Peyer's patch (tissue), 4 donors: ENCODE results near the gene ANKRD13D. TPM values are rescaled to one million over a fixed set of nuclear protein-coding genes. Genes with fewer than 3 reads are reported as not detected.
A peak's percentile ranks its signal among the peaks of the same experiment; 100 is the strongest.

Experiments used
- DNase-seq, 3 donors: peaks; one replicate each; pipeline ENCODE4 v3.0.0-alpha.2; 2017 to 2019
- H3K27ac ChIP-seq, 4 donors: fragments of 200-600 bp; sonication (generic); one replicate each; pipeline ENCODE4 v1.5.1; 2016 to 2019
- H3K27me3 ChIP-seq, 2 donors: fragments of 200-600 bp; sonication (generic); one replicate each; pipeline ENCODE4 v1.5.1; 2019
- H3K36me3 ChIP-seq, 3 donors: fragments of 200-600 bp; sonication (generic); one replicate each; pipeline ENCODE4 v1.5.1; 2016 to 2019
- H3K4me1 ChIP-seq, 4 donors: fragments of 200-600 bp; sonication (generic); one replicate each; pipeline ENCODE4 v1.5.1; 2016 to 2019
- H3K4me3 ChIP-seq, 4 donors: fragments of 200-600 bp; sonication (generic); 1 replicate in 3 of 4; 2 replicates in 1 of 4; pipeline ENCODE4 v1.5.1; 2016 to 2019; ENCODE audit warnings: mild to moderate bottlenecking in 1 of 4
- H3K9me3 ChIP-seq, 4 donors: fragments of 200-600 bp; sonication (generic); one replicate each; pipeline ENCODE4 v1.5.1; 2016 to 2019; ENCODE audit warnings: mild to moderate bottlenecking in 1 of 4
- CTCF ChIP-seq, 6 experiments: fragments of 450-650 bp in 4 of 6; fragments of 200-600 bp in 2 of 6; sonication (generic) in 1 of 6; IDR thresholded peaks; one replicate each; pipeline ENCODE4 v1.5.1; 2017 to 2019; ENCODE audit warnings: antibody characterized with exemption in 6 of 6, mild to moderate bottlenecking in 3 of 6, moderate library complexity in 1 of 6
- POLR2A ChIP-seq, 2 donors: fragments of 450-650 bp; IDR thresholded peaks; one replicate each; pipeline ENCODE4 v1.5.1; 2017; ENCODE audit warnings: antibody characterized with exemption in 2 of 2, mild to moderate bottlenecking in 2 of 2, moderate library complexity in 2 of 2
- total RNA-seq, 4 donors: library from RNA; depleted of rRNA; stranded (reverse); fragments of >200 nt; gene quantifications; one replicate each; pipeline ENCODE4 v1.1.0, GENCODE V29; 2016

The ANKRD13D gene
- total RNA-seq, 4 donors from 2014 or later, result 25.4 to 97.4 (median 41.5) TPM

GRCh38 chr11:67269401-67270255, 19.5 kb upstream of the ANKRD13D start:
- Histone ChIP-seq H3K9me3 (no peaks in the 10 kb centered on the region), H3K36me3 (peaks cover 0 to 21% (median 0%) of the 10 kb centered on the region in 3 donors), H3K4me1 (peaks cover 15 to 77% (median 73%) of the 10 kb centered on the region in 4 donors), H3K4me3 (peak overlapping the region; percentile 23 to 97 (median 82)), H3K27me3 (no peaks in the 10 kb centered on the region), H3K27ac (peak overlapping the region; percentile 90 to 100 (median 98))
- DNase-seq, result peak in 2 of 3 donors; percentile 69 to 79
- TF ChIP-seq POLR2A (IDR thresholded peaks at IDR 0.05) (no peak), CTCF (IDR thresholded peaks at IDR 0.05) (no peak)

- peaks cover 0 to 21% (median 0%) of the 10 kb centered on the region in 3 donors for H3K36me3 ChIP-seq
- TF ChIP-seq CTCF (IDR thresholded peaks at IDR 0.05) (no peak), POLR2A (IDR thresholded peaks at IDR 0.05) (no peak)
- peak; percentile 56 to 70 (median 61) for DNase-seq
- H3K9me3 ChIP-seq, result no peaks in the 10 kb centered on the region
- H3K27ac ChIP-seq, result peak overlapping the region; percentile 90 to 100 (median 98)
- H3K4me1 ChIP-seq, result peaks cover 19 to 86% (median 81%) of the 10 kb centered on the region in 4 donors
- no peaks in the 10 kb centered on the region for H3K27me3 ChIP-seq
- peak overlapping the region; percentile 23 to 97 (median 82) for H3K4me3 ChIP-seq
Observed at GRCh38 chr11:67270256-67271204, 18.6 kb upstream of the ANKRD13D start.

- DNase-seq, result no peak
- peaks cover 0 to 21% (median 0%) of the 10 kb centered on the region in 3 donors for H3K36me3 ChIP-seq
- no peak for TF ChIP-seq CTCF (IDR thresholded peaks at IDR 0.05)
- TF ChIP-seq POLR2A (IDR thresholded peaks at IDR 0.05), result no peak
- no peaks in the 10 kb centered on the region for H3K9me3 ChIP-seq
- peak overlapping the region; percentile 57 to 100 (median 84) for H3K27ac ChIP-seq
- peak overlapping the region in 3 of 4 donors; percentile 72 to 97 (median 92) for H3K4me3 ChIP-seq
- no peaks in the 10 kb centered on the region for H3K27me3 ChIP-seq
- H3K4me1 ChIP-seq, result peaks cover 25 to 86% (median 83%) of the 10 kb centered on the region in 4 donors
Observed at GRCh38 chr11:67271205-67271540, 17.9 kb upstream of the ANKRD13D start.

GRCh38 chr11:67271541-67272284, 17.4 kb upstream of the ANKRD13D start:
- H3K4me1 ChIP-seq, result peaks cover 27 to 92% (median 88%) of the 10 kb centered on the region in 4 donors
- H3K27ac ChIP-seq, result peak overlapping the region; percentile 57 to 100 (median 84)
- H3K9me3 ChIP-seq, result no peaks in the 10 kb centered on the region
- H3K36me3 ChIP-seq, result peaks cover 0 to 21% (median 0%) of the 10 kb centered on the region in 3 donors
- no peaks in the 10 kb centered on the region for H3K27me3 ChIP-seq
- TF ChIP-seq POLR2A (IDR thresholded peaks at IDR 0.05) (no peak), CTCF (IDR thresholded peaks at IDR 0.05) (no peak)
- peak; percentile 47 to 65 (median 60) for DNase-seq
- H3K4me3 ChIP-seq, result peak overlapping the region in 3 of 4 donors; percentile 7 to 92 (median 12)
